Skeletal muscle satellite cell (primary cell): ENCODE results near the gene USP30.
A peak's percentile ranks its signal among the peaks of the same experiment; 100 is the strongest.
"Not testable (repeated sequence)": the region's sequence is repeated elsewhere in the genome, so short reads cannot be mapped to it uniquely, and the experiment has no call there.

Experiments used
- H3K27me3 ChIP-seq: 2 replicates; pipeline ENCODE4 v1.7.0; 2013; ENCODE audit warnings: low read length; ENCODE audit not compliant: control insufficient read depth, insufficient read depth
- H3K36me3 ChIP-seq: 2 replicates; pipeline ENCODE4 v1.7.0; 2013; ENCODE audit warnings: mild to moderate bottlenecking, control low read depth, low read length; ENCODE audit not compliant: insufficient read depth
- H3K4me1 ChIP-seq: 2 replicates; pipeline ENCODE4 v1.7.0; 2013; ENCODE audit warnings: low read length; ENCODE audit not compliant: control insufficient read depth, insufficient read depth
- H3K4me2 ChIP-seq: 2 replicates; pipeline ENCODE4 v1.7.0; 2013; ENCODE audit warnings: mild to moderate bottlenecking, low read length
- H3K4me3 ChIP-seq: 2 replicates; pipeline ENCODE4 v1.7.0; 2013; ENCODE audit warnings: low read length
- H3K9ac ChIP-seq: 2 replicates; pipeline ENCODE4 v1.7.0; 2013; ENCODE audit warnings: mild to moderate bottlenecking, low read depth, low read length, moderate library complexity
- H3K9me3 ChIP-seq: replicated peaks from 2 replicates; pipeline ENCODE4 v1.7.0; 2013; ENCODE audit warnings: mild to moderate bottlenecking, control low read depth, low read length

Gene USP30

GRCh38 chr12:109027767-109028166 is 24.6 kb upstream of the USP30 start:
- no peaks in the 10 kb centered on the region for H3K4me1 ChIP-seq
- no peak overlapping the region for H3K9ac ChIP-seq
- H3K4me2 ChIP-seq, result no peak overlapping the region
- H3K9me3 ChIP-seq, result no peaks in the 10 kb centered on the region
- H3K27me3 ChIP-seq, result peaks cover 16% of the 10 kb centered on the region
- no peak overlapping the region for H3K4me3 ChIP-seq
- H3K36me3 ChIP-seq, result no peaks in the 10 kb centered on the region

GRCh38 chr12:109028624-109029023 is 23.8 kb upstream of the USP30 start:
- not testable (repeated sequence) for H3K4me3 ChIP-seq, H3K4me2 ChIP-seq, H3K9ac ChIP-seq, H3K4me1 ChIP-seq, H3K36me3 ChIP-seq, H3K9me3 ChIP-seq
- H3K27me3 ChIP-seq, result peaks cover 16% of the 10 kb centered on the region

- H3K4me3 ChIP-seq, result no peak overlapping the region
- peaks cover 16% of the 10 kb centered on the region for H3K27me3 ChIP-seq
- no peak overlapping the region for H3K9ac ChIP-seq
- no peaks in the 10 kb centered on the region for H3K36me3 ChIP-seq
- H3K4me1 ChIP-seq, result no peaks in the 10 kb centered on the region
- H3K9me3 ChIP-seq, result no peaks in the 10 kb centered on the region
- no peak overlapping the region for H3K4me2 ChIP-seq
Measured at GRCh38 chr12:109029411-109029810, 23.0 kb upstream of the USP30 start.

- H3K4me3 ChIP-seq, result no peak overlapping the region
- H3K36me3 ChIP-seq, result no peaks in the 10 kb centered on the region
- no peak overlapping the region for H3K9ac ChIP-seq
- H3K4me1 ChIP-seq, result no peaks in the 10 kb centered on the region
- peaks cover 16% of the 10 kb centered on the region for H3K27me3 ChIP-seq
- H3K9me3 ChIP-seq, result no peaks in the 10 kb centered on the region
- H3K4me2 ChIP-seq, result no peak overlapping the region
Measured at GRCh38 chr12:109033239-109034196, 18.9 kb upstream of the USP30 start.

GRCh38 chr12:109036975-109037374 is 15.4 kb upstream of the USP30 start:
- no peaks in the 10 kb centered on the region for H3K9me3 ChIP-seq
- H3K27me3 ChIP-seq, result peaks cover 1% of the 10 kb centered on the region
- no peaks in the 10 kb centered on the region for H3K4me1 ChIP-seq
- no peak overlapping the region for H3K4me3 ChIP-seq
- no peak overlapping the region for H3K4me2 ChIP-seq
- H3K36me3 ChIP-seq, result no peaks in the 10 kb centered on the region
- no peak overlapping the region for H3K9ac ChIP-seq

GRCh38 chr12:109044241-109044640 is 8.1 kb upstream of the USP30 start:
- Histone ChIP-seq H3K27me3 (peaks cover 11% of the 10 kb centered on the region), H3K9ac (no peak overlapping the region), H3K4me3 (no peak overlapping the region), H3K4me1 (no peaks in the 10 kb centered on the region), H3K4me2 (no peak overlapping the region), H3K9me3 (no peaks in the 10 kb centered on the region), H3K36me3 (no peaks in the 10 kb centered on the region)

DNA sequence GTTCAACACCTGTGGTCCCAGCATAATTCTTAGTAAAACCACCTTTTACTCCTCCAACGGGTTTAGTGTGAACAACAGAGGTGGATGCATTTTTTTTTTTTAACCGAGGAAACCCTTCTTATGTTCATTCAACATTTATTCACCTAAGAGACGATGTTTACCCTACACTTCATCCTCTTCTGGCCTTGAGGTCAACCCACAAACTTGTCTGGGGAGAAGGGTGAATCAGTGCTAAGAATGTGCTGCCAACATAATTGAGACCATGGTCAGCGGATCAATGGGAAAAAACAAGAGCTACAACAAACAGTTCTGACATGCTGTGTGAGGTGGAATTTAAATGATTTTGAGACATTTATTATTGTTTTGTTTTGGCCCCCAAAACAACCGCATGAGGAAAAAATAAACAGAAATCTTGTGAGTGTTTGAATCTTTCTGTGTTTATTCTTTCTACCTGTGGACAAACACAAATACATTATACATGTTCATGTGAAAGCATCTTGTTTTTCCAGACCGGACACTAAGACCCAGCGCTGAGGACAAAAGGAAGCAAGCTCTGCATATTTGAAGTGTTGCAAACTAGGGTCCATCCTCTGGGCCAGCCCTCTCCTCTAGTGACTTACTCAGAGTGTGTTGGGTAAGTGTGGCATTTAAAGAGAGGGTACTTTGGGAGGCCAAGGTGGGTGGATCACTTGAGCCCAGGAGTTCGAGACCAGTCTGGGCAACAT is 5.1 kb upstream of the USP30 start:
- Histone ChIP-seq H3K27me3 (peaks cover 7% of the 10 kb centered on the region), H3K4me1 (peaks cover 4% of the 10 kb centered on the region), H3K9me3 (no peaks in the 10 kb centered on the region), H3K36me3 (no peaks in the 10 kb centered on the region), H3K9ac (no peak overlapping the region), H3K4me2 (no peak overlapping the region), H3K4me3 (no peak overlapping the region)

DNA sequence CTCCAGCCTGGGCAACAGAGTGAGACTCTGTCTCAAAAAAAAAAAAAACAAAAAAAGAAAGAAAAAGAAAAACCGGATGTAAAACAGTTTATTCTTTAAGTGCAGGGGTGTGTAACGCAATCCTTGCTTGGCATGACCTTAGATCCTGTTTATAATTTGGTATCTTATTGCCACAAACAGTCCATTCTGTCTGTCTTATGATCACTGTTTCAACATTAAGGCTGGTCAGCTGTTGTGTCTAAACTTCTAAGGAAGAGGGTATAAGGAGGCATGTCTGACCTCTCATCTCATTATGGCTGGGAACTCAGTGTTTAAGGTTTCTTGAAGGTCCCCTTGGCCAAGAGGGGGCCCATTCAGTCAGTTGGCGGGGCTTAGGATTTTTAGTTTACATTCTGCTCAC is 3.7 kb upstream of the USP30 start:
- H3K9ac ChIP-seq, H3K27me3 ChIP-seq, H3K9me3 ChIP-seq, H3K4me2 ChIP-seq, H3K36me3 ChIP-seq, H3K4me3 ChIP-seq: not testable (repeated sequence)
- peaks cover 13% of the 10 kb centered on the region for H3K4me1 ChIP-seq

GRCh38 chr12:109049794-109050193 is 2.6 kb upstream of the USP30 start:
- H3K4me3 ChIP-seq, H3K9me3 ChIP-seq, H3K4me2 ChIP-seq, H3K36me3 ChIP-seq, H3K9ac ChIP-seq, H3K27me3 ChIP-seq: not testable (repeated sequence)
- H3K4me1 ChIP-seq, result peaks cover 15% of the 10 kb centered on the region

GRCh38 chr12:109052097-109052413 is 321 bp upstream of the USP30 start:
- H3K4me1 ChIP-seq, result peaks cover 15% of the 10 kb centered on the region
- H3K27me3 ChIP-seq, result no peaks in the 10 kb centered on the region
- H3K9ac ChIP-seq, result peak overlapping the region; percentile 95
- no peaks in the 10 kb centered on the region for H3K9me3 ChIP-seq
- peak overlapping the region; percentile 99 for H3K4me3 ChIP-seq
- H3K4me2 ChIP-seq, result peak overlapping the region; percentile 81
- H3K36me3 ChIP-seq, result no peaks in the 10 kb centered on the region

GRCh38 chr12:109053382-109054123 is 1.2 kb downstream of the USP30 start:
- peak overlapping the region; percentile 95 for H3K9ac ChIP-seq

More at GRCh38 chr12:109053382-109054123, 1.2 kb downstream of the USP30 start:
- Histone ChIP-seq H3K36me3 (no peaks in the 10 kb centered on the region), H3K4me1 (peaks cover 15% of the 10 kb centered on the region), H3K27me3 (no peaks in the 10 kb centered on the region), H3K9me3 (no peaks in the 10 kb centered on the region), H3K4me3 (peak overlapping the region; percentile 99), H3K4me2 (peak overlapping the region; percentile 100)
